GM12891 (cell line): ENCODE measurements around the gene METRN.
A peak's percentile ranks its signal among the peaks of the same experiment; 100 is the strongest.
"Not testable (repeated sequence)": the region's sequence is repeated elsewhere in the genome, so short reads cannot be mapped to it uniquely, and the experiment has no call there.

Experiments used
- DNase-seq: peaks from one replicate; pipeline ENCODE4 v3.0.0; 2011; ENCODE audit warnings: low spot score; ENCODE audit not compliant: insufficient read length
- FAIRE-seq: peaks from 2 replicates; lab custom pipeline; 2011; peaks lifted over from hg19 to GRCh38; lab: Jason Lieb, UNC
- PAX5 ChIP-seq: IDR thresholded peaks from 2 replicates; pipeline ENCODE4 v1.6.1; 2011; ENCODE audit warnings: low read length, moderate library complexity, mild to moderate bottlenecking; ENCODE audit not compliant: insufficient read depth, severe bottlenecking
- POLR2A ChIP-seq: IDR thresholded peaks from 2 replicates; pipeline ENCODE4 v1.6.1; 2011; ENCODE audit warnings: low read depth, low read length, control low read depth
- POLR2AphosphoS5 ChIP-seq: IDR thresholded peaks from 2 replicates; pipeline ENCODE4 v1.6.1; 2011; ENCODE audit warnings: low read depth, low read length, control low read depth
- POU2F2 ChIP-seq: IDR thresholded peaks from 2 replicates; pipeline ENCODE4 v1.6.1; 2011; ENCODE audit warnings: low read depth, mild to moderate bottlenecking, control low read depth, low read length, moderate library complexity
- SPI1 ChIP-seq: IDR thresholded peaks from 2 replicates; pipeline ENCODE4 v1.6.1; 2011; ENCODE audit warnings: low read depth, low read length, control low read depth
- TAF1 ChIP-seq: IDR thresholded peaks from 2 replicates; pipeline ENCODE4 v1.6.1; 2011; ENCODE audit warnings: low read depth, low read length, control low read depth

Gene METRN

DNA sequence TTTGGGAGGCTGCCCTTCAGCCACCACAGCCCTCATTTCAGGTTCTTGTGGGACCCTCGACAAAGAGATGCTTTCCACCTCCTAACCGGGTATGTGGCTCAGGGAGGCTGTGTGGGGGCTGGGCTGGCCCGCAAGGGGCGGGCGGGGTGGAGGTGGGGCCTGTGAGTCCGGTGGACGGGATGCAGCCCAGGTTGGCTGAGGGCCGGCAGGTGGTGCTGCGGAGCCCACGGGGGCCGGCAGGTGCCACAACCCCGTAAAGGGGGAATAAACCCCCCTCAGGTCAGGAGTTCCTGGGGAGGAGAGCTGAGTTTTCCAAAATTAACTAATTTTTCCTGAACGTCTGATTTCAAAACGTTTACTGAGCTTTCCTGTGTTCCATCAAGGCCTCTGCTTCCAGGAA lies 30.8 kb downstream of the METRN start:
- DNase-seq (peak; percentile 75), FAIRE-seq (no peak)
- TF ChIP-seq POLR2A, result no peak
- TF ChIP-seq SPI1, result no peak
- TF ChIP-seq TAF1, result no peak
- TF ChIP-seq PAX5, result no peak
- TF ChIP-seq POU2F2, result no peak
- no peak for TF ChIP-seq POLR2AphosphoS5

DNA sequence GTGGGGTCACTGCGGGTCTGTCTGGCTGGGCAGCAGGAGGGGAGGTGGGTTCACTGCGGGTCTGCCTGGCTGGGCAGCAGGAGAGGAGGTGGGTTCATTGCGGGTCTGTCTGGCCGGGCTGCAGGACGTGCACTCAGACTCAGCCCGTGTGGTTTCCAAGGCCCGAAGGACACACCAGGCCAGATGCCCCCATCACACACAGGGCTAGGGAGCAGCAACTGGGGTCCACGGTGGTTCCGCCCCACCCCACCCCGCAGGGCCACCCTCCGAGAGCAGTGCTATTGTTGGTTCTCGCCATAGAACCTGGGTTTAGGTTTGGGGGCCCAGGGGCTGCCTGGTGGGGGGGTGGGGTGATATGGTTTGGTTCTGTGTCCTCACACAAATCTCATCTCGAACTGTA lies 31.7 kb downstream of the METRN start:
- DNase-seq, result no peak
- TF ChIP-seq PAX5, result no peak
- TF ChIP-seq POLR2AphosphoS5, result no peak
- no peak for TF ChIP-seq POU2F2
- no peak for TF ChIP-seq SPI1
- TF ChIP-seq POLR2A, result no peak
- no peak for TF ChIP-seq TAF1
- FAIRE-seq, result no peak

DNA sequence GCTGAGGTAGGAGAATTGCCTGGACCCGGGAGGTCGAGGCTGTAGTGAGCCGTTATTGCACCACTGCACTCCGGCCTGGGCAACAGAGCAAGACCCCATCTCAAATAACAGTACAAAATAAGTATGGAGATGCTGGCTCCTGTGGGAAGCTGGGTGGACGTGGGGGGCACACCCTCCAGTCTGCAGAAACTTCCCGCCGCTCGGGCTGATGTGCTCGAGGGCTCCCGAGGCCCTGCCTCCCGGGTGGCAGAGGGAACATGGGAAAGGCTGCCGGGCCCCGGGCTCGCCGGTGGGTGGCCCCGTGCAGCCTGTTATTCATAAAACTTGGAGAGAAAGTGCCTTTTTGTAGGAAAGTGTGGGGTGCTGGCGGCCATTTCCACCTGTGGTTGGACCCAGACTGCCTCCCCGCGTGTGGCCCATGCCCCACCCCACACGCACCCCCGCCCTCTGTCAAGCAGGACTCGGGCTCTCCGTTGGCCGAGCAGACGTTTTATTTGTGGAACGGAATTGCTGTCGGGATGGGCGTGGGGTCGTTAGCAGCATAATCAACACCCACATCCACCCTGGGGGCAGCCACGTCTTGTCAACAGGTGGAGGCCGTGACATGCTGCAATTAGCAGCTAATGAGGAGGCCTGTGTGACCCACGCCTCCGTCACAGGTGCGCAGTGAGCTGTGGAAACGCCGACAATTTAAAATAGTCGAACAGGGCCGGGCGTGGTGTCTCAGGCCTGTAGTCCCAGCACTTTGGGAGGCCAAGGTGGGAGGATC lies 33.2 kb downstream of the METRN start:
- no peak for FAIRE-seq
- no peak for TF ChIP-seq TAF1
- no peak for TF ChIP-seq POLR2AphosphoS5
- TF ChIP-seq POLR2A, result no peak
- no peak for DNase-seq

DNA sequence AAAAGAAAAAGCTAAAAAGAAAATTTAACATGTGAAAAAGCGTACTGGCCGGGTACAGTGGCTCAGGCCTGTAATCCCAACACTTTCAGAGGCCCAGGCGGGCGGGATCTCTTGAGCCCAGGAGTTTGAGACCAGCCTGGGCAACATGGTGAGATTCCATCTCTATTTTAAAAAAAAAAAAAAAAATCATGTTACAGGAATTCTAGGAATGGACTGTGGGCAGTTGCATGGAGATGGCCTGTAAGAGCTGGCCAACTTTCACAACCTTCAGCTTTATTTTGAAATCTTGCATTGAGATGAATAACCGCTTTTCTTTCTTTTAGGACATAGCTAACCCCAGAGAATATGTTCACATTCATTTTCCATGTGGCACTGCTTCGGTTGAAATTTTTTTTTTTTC lies 34.1 kb downstream of the METRN start:
- FAIRE-seq, result no peak
- DNase-seq, result no peak
- TF ChIP-seq PAX5, result no peak
- TF ChIP-seq POU2F2, result no peak
- TF ChIP-seq POLR2AphosphoS5, result no peak
- TF ChIP-seq POLR2A, result no peak
- TF ChIP-seq TAF1, result no peak

DNA sequence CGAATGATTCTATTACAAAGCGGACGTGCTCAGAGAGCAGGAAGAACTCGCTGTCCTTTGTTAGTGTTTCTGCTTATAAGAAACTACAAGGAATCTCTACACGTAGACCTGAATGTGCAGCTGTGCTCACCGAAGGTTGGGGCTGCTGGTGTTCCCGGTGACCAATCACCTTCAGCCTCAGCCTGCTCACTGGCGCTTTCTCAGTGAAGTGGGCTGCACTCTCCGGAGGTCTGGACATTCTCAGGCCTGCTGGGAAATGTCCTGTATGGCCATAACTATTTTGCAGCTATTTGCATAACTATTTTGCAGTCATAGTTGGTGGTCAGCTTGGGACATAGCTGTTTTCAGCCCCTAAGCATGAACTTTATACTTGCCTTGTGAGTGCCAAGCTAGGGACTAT lies 35.6 kb downstream of the METRN start:
- TF ChIP-seq POU2F2, result no peak
- TF ChIP-seq PAX5, result no peak
- no peak for TF ChIP-seq TAF1
- TF ChIP-seq POLR2AphosphoS5, result no peak
- no peak for TF ChIP-seq SPI1
- TF ChIP-seq POLR2A, result no peak
- DNase-seq, result no peak
- FAIRE-seq, result no peak

DNA sequence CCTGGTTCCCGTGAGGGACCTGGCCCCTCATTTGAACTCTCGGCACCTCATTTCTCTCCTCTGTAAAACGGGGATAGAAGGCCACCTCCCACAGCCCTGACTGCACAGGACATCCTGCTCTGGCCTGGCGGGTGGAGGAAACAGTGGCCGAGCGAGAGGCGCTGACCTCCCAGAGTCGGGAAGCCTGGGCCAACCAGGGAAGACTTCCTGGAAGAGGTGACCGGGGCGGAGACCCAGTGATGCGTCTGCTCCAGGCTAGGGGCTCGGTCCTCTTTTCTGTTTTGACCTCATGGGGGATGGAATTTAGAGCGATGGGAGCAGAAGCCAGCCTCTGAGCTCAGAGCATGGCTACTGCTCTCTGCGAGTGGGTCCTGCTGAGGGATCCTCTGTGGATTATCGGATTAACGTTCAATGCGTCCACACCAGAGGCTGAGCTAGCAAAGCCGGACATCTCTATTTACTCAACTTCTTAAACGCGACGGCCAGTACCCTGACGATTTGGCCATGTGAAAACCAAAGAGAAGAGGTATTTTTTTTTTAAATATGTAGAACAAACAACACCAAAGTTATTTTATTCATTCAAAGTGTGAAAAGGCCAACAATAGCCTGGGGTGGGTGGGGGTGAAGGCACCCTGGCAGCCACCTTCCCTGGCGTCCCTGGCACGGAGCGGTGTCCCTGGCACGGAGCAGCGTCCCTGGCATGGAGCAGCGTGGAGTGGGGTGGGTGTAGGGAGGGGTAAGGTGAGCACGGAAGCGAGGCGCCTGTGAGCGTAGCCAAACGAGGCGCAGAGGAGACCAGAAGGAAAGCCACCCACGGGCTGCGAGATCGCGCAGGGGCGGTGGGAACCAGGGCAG lies 36.5 kb downstream of the METRN start:
- no peak for TF ChIP-seq SPI1
- DNase-seq (no peak), FAIRE-seq (no peak)

DNA sequence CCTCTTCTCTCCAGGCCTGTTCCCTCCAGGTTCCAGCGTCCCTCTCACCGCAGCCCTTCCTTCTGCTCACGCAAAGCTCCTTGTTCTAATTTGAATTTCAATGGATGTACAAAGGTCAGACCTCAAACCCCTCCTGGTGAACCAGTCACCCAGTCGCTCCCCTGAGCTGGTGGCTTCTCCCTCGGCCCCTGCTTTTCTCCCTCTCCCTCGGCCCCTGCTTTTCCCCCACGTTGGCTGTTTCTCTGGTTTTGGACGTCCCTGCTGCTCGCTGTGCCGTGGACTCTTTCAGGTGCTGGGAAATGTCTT lies 37.0 kb downstream of the METRN start:
- DNase-seq, result no peak
- FAIRE-seq, result no peak
- TF ChIP-seq PAX5 (no peak), POU2F2 (no peak)

DNA sequence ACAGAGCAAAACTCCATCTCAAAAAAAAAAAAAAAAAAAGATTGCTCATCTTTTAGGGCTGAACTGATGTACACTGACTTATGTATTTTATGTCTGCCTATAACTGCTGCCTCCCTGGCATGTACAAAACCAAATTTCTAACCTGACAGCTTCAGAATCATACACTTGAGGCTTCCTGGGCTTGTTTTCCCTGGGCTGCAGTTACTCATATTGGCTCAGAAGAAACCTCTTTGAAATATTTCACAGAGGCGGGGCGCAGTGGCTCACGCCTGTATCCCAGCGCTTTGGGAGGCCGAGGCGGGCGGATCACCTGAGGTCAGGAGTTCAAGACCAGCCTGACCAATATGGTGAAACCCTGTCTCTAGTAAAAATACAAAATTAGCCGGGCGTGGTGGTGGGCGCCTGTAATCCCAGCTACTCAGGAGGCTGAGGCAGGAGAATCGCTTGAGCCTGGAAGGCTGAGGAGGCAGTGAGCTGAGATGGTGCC lies 39.2 kb downstream of the METRN start:
- not testable (repeated sequence) for FAIRE-seq, DNase-seq

DNA sequence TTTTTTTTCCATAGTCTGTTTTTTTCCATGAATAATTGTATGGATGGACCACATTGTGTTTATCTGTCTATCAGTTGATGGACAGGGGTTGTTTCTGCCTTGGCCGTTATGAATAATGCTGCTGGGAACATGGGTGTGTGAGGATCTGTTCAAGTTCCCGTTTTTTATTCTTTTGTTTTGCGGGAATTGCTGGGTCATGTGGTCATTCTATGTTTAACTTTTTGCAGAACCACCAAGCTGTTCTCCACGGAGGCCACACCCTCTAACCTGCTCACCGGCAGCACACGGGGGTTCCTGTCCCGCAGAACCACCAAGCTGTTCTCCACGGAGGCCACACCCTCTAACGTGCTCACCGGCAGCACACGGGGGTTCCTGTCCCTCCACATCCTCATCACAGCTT lies 39.7 kb downstream of the METRN start:
- no peak for DNase-seq
- no peak for TF ChIP-seq SPI1
- no peak for TF ChIP-seq POLR2AphosphoS5
- no peak for TF ChIP-seq TAF1
- TF ChIP-seq PAX5, result no peak
- no peak for TF ChIP-seq POLR2A
- TF ChIP-seq POU2F2, result no peak
- no peak for FAIRE-seq

DNA sequence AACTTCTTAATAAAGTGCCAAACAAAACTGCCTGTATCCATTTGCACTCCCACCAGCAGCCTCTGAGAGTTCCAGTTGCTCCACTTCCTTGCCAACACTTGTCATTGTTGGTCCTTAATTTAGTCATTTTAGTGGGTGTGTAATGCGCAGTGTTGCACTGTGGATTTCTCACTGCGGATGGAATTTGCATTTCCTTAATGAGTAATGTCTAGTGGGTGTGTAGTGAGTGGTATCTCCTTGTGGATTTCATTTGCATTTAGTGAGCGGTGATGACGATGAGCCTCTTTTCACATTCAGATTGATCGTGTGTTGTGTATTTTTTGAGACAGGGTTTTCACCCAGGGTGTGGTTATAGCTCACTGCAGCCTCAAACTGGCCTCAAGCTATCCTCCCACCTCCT lies 41.5 kb downstream of the METRN start:
- no peak for DNase-seq
- FAIRE-seq, result no peak

More for the DNA sequence above, 41.5 kb downstream of the METRN start:
- TF ChIP-seq POLR2A (no peak), TAF1 (no peak), PAX5 (no peak), POLR2AphosphoS5 (no peak), SPI1 (no peak), POU2F2 (no peak)
